RWPE1 (cell line): ENCODE data around the gene TCL1B.
"Not testable (repeated sequence)": the region's sequence is repeated elsewhere in the genome, so short reads cannot be mapped to it uniquely, and the experiment has no call there.

Source experiments
- CTCF ChIA-PET: fragments of 350-600 bp; sonication (Branson Sonifier 250); formaldehyde crosslinking; extraction: SDS; loops from one replicate; lab custom pipeline; 2021; lab: Yijun Ruan, JAX
- POLR2A ChIA-PET: fragments of 400-600 bp; formaldehyde crosslinking; extraction: SDS; loops from one replicate; lab custom pipeline; 2020; ENCODE audit warnings: antibody characterized with exemption; ENCODE audit not compliant: low non-redundant PET; lab: Yijun Ruan, JAX
- DNase-seq: peaks from one replicate; pipeline ENCODE4 v3.0.0; 2012; ENCODE audit warnings: low spot score
- H3K27ac ChIP-seq: fragments of 450-650 bp; 2 replicates; pipeline ENCODE4 v1.5.1; 2017
- TF ChIP-seq, protein P1 (sequence below): fragments of 450-650 bp; conservative IDR thresholded peaks from 2 replicates; pipeline ENCODE4 v1.5.1; 2017; ENCODE audit warnings: low read depth, mild to moderate bottlenecking

Gene TCL1B

DNA sequence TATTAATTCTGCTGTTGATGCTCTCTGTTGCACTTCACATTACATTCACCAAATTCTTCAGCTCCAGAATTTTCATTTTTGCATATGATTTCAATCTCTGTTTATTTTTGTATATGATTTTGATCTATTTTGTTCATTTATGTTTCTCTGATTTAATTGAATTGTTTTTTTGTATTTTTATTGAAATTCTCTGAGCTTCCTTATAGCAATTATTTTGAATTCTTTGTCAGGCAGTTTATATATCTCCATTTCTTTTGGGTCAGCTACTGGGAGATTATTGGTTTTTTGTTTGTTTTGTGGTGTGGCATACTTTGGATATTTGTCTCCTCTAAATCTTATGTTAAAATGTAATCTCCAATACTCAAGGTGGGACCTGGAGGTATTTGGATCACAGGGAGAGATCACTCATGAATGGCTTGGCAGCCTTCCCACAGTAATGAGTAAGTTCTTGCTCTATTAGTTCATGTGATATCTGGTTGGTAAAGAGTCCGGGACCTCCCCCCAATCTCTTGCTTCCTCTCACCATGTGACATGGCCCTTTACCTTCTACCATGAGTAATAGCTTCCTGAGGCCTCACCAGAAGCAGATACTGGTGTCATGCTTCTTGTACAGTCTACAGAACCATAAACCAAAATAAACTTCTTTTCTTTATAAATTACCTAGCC, 36.4 kb downstream of the TCL1B start:
- H3K27ac ChIP-seq: no peak overlapping the region
- TF ChIP-seq, protein P1, sequence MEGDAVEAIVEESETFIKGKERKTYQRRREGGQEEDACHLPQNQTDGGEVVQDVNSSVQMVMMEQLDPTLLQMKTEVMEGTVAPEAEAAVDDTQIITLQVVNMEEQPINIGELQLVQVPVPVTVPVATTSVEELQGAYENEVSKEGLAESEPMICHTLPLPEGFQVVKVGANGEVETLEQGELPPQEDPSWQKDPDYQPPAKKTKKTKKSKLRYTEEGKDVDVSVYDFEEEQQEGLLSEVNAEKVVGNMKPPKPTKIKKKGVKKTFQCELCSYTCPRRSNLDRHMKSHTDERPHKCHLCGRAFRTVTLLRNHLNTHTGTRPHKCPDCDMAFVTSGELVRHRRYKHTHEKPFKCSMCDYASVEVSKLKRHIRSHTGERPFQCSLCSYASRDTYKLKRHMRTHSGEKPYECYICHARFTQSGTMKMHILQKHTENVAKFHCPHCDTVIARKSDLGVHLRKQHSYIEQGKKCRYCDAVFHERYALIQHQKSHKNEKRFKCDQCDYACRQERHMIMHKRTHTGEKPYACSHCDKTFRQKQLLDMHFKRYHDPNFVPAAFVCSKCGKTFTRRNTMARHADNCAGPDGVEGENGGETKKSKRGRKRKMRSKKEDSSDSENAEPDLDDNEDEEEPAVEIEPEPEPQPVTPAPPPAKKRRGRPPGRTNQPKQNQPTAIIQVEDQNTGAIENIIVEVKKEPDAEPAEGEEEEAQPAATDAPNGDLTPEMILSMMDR: no peak
- CTCF ChIA-PET: no interaction called here
- POLR2A ChIA-PET: no interaction called here
- DNase-seq: peak; percentile 13

DNA sequence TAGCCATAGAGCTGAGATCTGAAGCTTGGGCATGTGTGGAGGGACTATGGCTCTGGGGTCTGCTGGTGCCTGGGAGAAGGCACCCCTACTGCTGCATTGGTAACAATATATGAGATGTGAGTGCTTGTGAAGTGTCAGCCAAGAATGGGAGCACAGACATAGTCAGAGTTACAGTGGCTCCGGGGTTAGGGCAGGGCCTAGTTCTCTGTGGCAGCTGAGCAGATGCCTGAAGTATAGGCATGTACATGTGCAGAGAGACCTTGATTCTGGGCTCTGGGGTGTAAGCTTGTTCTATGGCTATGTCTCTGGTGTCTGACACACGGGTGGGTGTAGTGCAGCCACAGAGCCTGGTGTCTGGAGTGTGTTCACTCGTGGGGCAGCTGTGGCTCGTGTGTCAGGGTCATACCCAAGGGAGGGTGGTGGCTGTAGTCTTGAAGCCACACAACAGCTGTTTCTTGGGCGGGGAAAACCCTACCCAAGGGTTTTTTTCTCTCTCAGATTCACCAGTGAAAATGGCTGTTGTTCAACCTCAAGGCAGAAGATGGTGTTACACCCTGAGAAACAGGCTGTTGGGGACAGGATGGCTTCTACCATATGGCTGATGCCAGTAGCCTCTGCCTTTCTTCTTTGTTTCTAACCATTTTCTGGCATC, 39.6 kb downstream of the TCL1B start:
- CTCF ChIA-PET: no interaction called here
- no peak for DNase-seq
- no peak overlapping the region for H3K27ac ChIP-seq
- TF ChIP-seq, protein P1: no peak
- POLR2A ChIA-PET: no interaction called here

DNA sequence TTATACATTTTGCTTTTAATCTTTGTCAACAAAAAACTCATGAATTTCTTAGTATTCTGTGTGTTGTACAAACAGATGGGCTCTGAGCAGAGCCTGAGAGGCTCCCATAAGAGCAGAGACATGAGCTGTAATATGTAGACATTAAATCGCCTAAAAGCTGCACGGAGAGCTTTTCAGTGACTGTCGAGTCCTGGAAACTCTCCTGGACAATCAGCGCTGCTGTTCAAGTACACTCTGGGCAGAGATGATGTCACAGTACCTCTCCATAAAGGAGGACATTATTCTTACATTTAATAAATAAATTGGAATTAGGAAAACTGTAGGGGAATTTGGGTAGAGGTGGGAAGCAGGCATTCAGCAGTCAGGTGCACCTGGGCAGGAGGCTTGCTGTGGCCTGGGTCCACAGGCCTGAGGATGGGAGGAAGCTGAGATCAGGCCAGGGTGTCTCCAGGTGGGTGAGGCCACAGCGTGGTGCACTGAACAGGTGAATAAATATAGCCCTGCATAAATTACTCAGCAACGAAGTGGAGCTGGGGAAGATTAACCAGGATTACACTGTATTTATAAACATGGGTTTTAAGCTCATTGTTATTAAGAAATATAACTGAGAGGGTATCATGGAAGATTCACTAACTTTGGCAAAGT, 41.0 kb downstream of the TCL1B start:
- H3K27ac ChIP-seq: no peak overlapping the region
- TF ChIP-seq, protein P1: no peak
- DNase-seq: no peak
- POLR2A ChIA-PET: no interaction called here
- CTCF ChIA-PET: no interaction called here

DNA sequence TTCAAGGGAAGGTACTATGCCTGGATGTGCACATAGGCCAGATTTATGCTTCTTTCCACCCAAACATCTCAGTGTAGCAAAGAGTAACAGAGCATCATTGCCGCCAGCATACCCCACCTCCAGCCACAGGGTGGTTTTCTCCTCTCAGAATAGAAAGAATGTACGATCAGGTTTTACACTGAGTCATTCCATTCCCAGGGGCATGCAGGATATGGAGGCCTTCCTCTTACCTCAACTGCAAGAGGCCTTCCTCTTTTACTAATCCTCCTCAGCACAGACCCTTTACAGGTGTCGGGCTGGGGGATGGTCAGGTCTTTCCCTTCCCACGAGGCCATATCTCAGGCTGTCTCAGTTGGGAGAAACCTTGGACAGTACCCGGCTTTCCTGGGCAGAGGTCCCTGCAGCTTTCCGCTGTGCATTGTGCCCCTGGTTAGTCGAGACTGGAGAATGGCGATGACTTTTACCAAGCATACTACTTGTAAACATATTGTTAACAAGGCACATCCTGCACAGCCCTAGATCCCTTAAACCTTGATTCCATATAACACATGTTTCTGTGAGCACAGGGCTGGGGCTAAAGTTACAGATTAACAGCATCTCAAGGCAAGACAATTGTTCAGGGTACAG, 43.3 kb downstream of the TCL1B start:
- H3K27ac ChIP-seq, POLR2A ChIA-PET, DNase-seq, CTCF ChIA-PET: not testable (repeated sequence)

DNA sequence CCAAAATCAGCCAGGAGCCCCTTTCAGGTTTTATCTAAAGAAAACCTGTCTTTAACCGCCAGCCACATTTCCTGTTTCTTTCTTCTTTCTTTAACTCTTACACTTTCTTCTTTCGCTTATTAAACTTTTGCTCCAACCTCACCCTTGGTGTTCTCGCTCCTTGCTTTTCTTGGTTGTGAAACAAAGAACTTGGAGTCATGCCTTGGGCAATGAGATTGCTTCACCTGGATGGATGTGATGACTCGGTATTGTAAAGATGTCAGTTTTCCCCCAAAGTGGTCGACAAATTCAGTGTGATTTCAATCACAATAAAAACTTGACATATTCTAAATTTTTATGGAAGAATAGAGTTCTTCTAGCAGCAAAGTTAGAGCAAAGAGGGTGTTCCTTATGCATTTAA, 43.9 kb downstream of the TCL1B start:
- TF ChIP-seq, protein P1: no peak
- ChIA-PET CTCF (no interaction called here), POLR2A (no interaction called here)
- DNase-seq: no peak
- H3K27ac ChIP-seq: no peak overlapping the region

DNA sequence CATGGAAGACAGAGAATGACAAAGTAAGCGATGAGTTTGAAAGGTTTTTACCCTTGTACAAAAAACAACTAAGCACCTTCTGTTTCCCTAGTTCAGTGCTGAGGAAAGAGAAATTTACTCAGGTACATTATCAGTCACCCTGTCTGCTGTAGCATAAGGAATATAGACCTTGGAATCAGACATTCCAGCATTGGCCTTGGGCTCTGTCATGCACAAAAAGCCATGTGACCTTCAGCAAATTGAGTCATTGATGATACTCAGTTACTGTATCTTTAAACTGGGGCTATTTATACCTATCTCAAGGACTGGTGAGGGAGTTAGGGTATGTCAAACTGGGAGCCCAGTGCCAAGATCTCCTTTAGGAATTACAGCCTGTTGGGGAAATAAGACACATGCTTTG, 47.0 kb downstream of the TCL1B start:
- no peak overlapping the region for H3K27ac ChIP-seq
- POLR2A ChIA-PET: no interaction called here
- TF ChIP-seq, protein P1: no peak
- DNase-seq: no peak
- CTCF ChIA-PET: no interaction called here
